ENCODE data around the gene ARMC7. TPM values are rescaled to one million over a fixed set of nuclear protein-coding genes. Genes with fewer than 3 reads are reported as not detected.

The ARMC7 gene
- total and polyA plus RNA-seq, 2 of the 13 experiments (the other 11 are each of a cell fraction or from before 2014, with no cell fraction given), result 3.9 to 4.2 TPM

GRCh38 chr17:75084039-75084660 is 25.6 kb upstream of the ARMC7 start (continued):
- TF ChIP-seq ZNF142 (CRISPR knock-in tag; IDR thresholded peaks at IDR 0.05) (peak; percentile 64; the same call in 1 of the 2 replicates), ZNF501 (CRISPR knock-in tag; IDR thresholded peaks at IDR 0.05) (peak; percentile 51; the same call in 1 of the 2 replicates), NONO (IDR thresholded peaks at IDR 0.05) (no peak), NONO (CRISPR knock-in tag; conservative IDR thresholded peaks at IDR 0.05) (0 out of 2 replicates have a peak, but pooled peaks have one; percentile 73), ATF5 (CRISPR knock-in tag; IDR thresholded peaks at IDR 0.05; ENCODE audit: low read depth) (no peak), HOMEZ (CRISPR knock-in tag; IDR thresholded peaks at IDR 0.05; ENCODE audit: low read depth) (peak; percentile 76; the same call in 1 of the 2 replicates), PBX2 (CRISPR knock-in tag; IDR thresholded peaks at IDR 0.05) (0 out of 2 replicates have a peak, but pooled peaks have one; percentile 15), ZFYVE20 (CRISPR knock-in tag; IDR thresholded peaks at IDR 0.05; ENCODE audit: borderline replicate concordance, low read depth) (no peak), MEF2D (CRISPR knock-in tag; IDR thresholded peaks at IDR 0.05) (peak; percentile 90), MTA1 (CRISPR knock-in tag; IDR thresholded peaks at IDR 0.05; ENCODE audit: borderline replicate concordance) (peak; percentile 93), DNMT1 (CRISPR knock-in tag; IDR thresholded peaks at IDR 0.05) (no peak), ZBTB21 (CRISPR knock-in tag; IDR thresholded peaks at IDR 0.05) (no peak; the same call in 1 of the 2 replicates), U2AF2 (IDR thresholded peaks at IDR 0.05; ENCODE audit: low read depth, low read length) (no peak), SPEN (CRISPR knock-in tag; IDR thresholded peaks at IDR 0.05; ENCODE audit: low read depth) (peak; percentile 76; the same call in 1 of the 2 replicates), NFYC (CRISPR knock-in tag; IDR thresholded peaks at IDR 0.05) (0 out of 2 replicates have a peak, but pooled peaks have one; percentile 30), SKIL (CRISPR knock-in tag; IDR thresholded peaks at IDR 0.05; ENCODE audit: borderline replicate concordance) (peak; percentile 98), GATAD2A (CRISPR knock-in tag; IDR thresholded peaks at IDR 0.05) (peak; percentile 98)
